Nephron progenitor cell (in vitro differentiated cells): ENCODE measurements around the gene UBXN7.

Experiments
- DNase-seq: peaks from one replicate; pipeline ENCODE4 v3.0.0; 2021
- H3K27ac Mint-ChIP-seq: 2 replicates; pipeline ENCODE4 v1.8.0; 2021; ENCODE audit warnings: mild to moderate bottlenecking, moderate library complexity, mixed read lengths
- H3K27me3 Mint-ChIP-seq: 2 replicates; pipeline ENCODE4 v1.8.0; 2021; ENCODE audit warnings: mild to moderate bottlenecking, low read depth, mixed read lengths; ENCODE audit not compliant: poor library complexity
- H3K36me3 Mint-ChIP-seq: 2 replicates; pipeline ENCODE4 v1.8.0; 2021; ENCODE audit warnings: low read depth, mixed read lengths
- H3K4me1 Mint-ChIP-seq: 2 replicates; pipeline ENCODE4 v1.8.0; 2021; ENCODE audit warnings: mixed read lengths
- H3K4me3 Mint-ChIP-seq: 2 replicates; pipeline ENCODE4 v1.8.0; 2021; ENCODE audit warnings: mild to moderate bottlenecking, moderate library complexity, mixed read lengths
- H3K9me3 Mint-ChIP-seq: 2 replicates; pipeline ENCODE4 v1.8.0; 2021; ENCODE audit warnings: mild to moderate bottlenecking, moderate library complexity, mixed read lengths
- CTCF ChIP-seq: fragments of 200-600 bp; sonication (generic); IDR thresholded peaks from 2 replicates; pipeline ENCODE4 v1.5.0; 2021; ENCODE audit warnings: antibody characterized with exemption

Gene UBXN7

GRCh38 chr3:196334982-196335381, 97.2 kb downstream of the UBXN7 start:
- H3K4me1 Mint-ChIP-seq, result peaks cover 8% of the 10 kb centered on the region
- H3K4me3 Mint-ChIP-seq, result no peak overlapping the region
- H3K27me3 Mint-ChIP-seq, result no peaks in the 10 kb centered on the region
- H3K9me3 Mint-ChIP-seq, result peaks cover 4% of the 10 kb centered on the region
- no peaks in the 10 kb centered on the region for H3K36me3 Mint-ChIP-seq
- no peak for DNase-seq
- no peak for TF ChIP-seq CTCF
- H3K27ac Mint-ChIP-seq, result no peak overlapping the region

DNA sequence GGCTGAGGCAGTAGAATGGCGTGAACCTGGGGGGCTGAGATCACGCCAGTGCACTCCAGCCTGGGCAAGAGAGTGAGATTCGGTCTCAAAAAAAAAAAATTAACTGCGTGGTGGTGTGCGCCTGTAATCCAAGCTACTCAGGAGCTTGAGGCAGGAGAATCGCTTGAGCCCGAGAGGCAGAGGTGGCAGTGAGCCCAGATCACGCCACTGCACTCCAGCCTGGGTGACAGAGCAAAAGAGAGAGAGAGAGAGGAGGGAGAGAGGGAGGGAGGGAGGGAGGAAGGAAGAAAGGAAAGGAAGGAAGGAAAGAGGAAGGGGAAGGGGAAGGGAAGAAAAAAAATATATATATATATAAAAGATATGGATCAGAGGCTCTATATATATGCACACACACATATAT, 100.1 kb downstream of the UBXN7 start:
- Mint-ChIP-seq H3K27me3 (no peaks in the 10 kb centered on the region), H3K36me3 (no peaks in the 10 kb centered on the region), H3K9me3 (no peaks in the 10 kb centered on the region), H3K4me3 (no peak overlapping the region), H3K27ac (no peak overlapping the region), H3K4me1 (peaks cover 7% of the 10 kb centered on the region)
- no peak for DNase-seq
- no peak for TF ChIP-seq CTCF

- Mint-ChIP-seq H3K27me3 (no peaks in the 10 kb centered on the region), H3K27ac (no peak overlapping the region), H3K4me1 (peaks cover 13% of the 10 kb centered on the region), H3K9me3 (no peaks in the 10 kb centered on the region), H3K4me3 (no peak overlapping the region), H3K36me3 (no peaks in the 10 kb centered on the region)
- TF ChIP-seq CTCF, result no peak
- DNase-seq, result no peak
Observed at GRCh38 chr3:196327405-196327804, 104.8 kb downstream of the UBXN7 start.

- TF ChIP-seq CTCF, result no peak
- Mint-ChIP-seq H3K36me3 (no peaks in the 10 kb centered on the region), H3K27me3 (no peaks in the 10 kb centered on the region), H3K9me3 (no peaks in the 10 kb centered on the region), H3K27ac (peak overlapping the region; percentile 55), H3K4me1 (peaks cover 13% of the 10 kb centered on the region), H3K4me3 (no peak overlapping the region)
- no peak for DNase-seq
Observed at GRCh38 chr3:196326936-196327335, 105.3 kb downstream of the UBXN7 start.

GRCh38 chr3:196323691-196324090, 108.5 kb downstream of the UBXN7 start:
- Mint-ChIP-seq H3K4me3 (no peak overlapping the region), H3K27me3 (no peaks in the 10 kb centered on the region), H3K36me3 (no peaks in the 10 kb centered on the region), H3K27ac (peak overlapping the region; percentile 29), H3K9me3 (no peaks in the 10 kb centered on the region), H3K4me1 (peaks cover 13% of the 10 kb centered on the region)
- DNase-seq, result peak; percentile 23
- no peak for TF ChIP-seq CTCF

GRCh38 chr3:196323016-196323415, 109.2 kb downstream of the UBXN7 start:
- no peak for DNase-seq
- Mint-ChIP-seq H3K36me3 (no peaks in the 10 kb centered on the region), H3K9me3 (no peaks in the 10 kb centered on the region), H3K27me3 (no peaks in the 10 kb centered on the region), H3K27ac (no peak overlapping the region), H3K4me3 (no peak overlapping the region), H3K4me1 (peaks cover 13% of the 10 kb centered on the region)
- TF ChIP-seq CTCF, result no peak
